Mesodermal cell (in vitro differentiated cells): ENCODE measurements around the gene SLC35B4.
"Not testable (repeated sequence)": the region's sequence is repeated elsewhere in the genome, so short reads cannot be mapped to it uniquely, and the experiment has no call there.

ENCODE experiments used
- H3K27ac ChIP-seq: 2 replicates; pipeline ENCODE4 v1.7.0; 2013; ENCODE audit warnings: mild to moderate bottlenecking, low read depth, low read length, moderate library complexity; ENCODE audit not compliant: severe bottlenecking
- H3K36me3 ChIP-seq: 2 replicates; pipeline ENCODE4 v1.7.1; 2013; ENCODE audit warnings: mild to moderate bottlenecking, low read length, moderate library complexity; ENCODE audit not compliant: control insufficient read depth, insufficient read depth
- H3K4me1 ChIP-seq: one replicate; pipeline ENCODE4 v1.7.1; 2013; ENCODE audit warnings: mild to moderate bottlenecking, low read length; ENCODE audit not compliant: insufficient read depth, control insufficient read depth, poor library complexity, severe bottlenecking
- H3K4me3 ChIP-seq: 2 replicates; pipeline ENCODE4 v1.7.0; 2013; ENCODE audit warnings: low read length, control low read depth, mild to moderate bottlenecking; ENCODE audit not compliant: insufficient read depth, poor library complexity, severe bottlenecking; ENCODE audit errors: extremely low read depth
- H3K9me3 ChIP-seq: 2 replicates; pipeline ENCODE4 v1.7.1; 2013; ENCODE audit warnings: mild to moderate bottlenecking, low read length, moderate library complexity; ENCODE audit not compliant: control insufficient read depth
- WGBS, 2 experiments: methylation state at CpG; one replicate each; pipeline ENCODE4 v1.1.5; 2013; ENCODE audit warnings: missing lambda C conversion rate in 2 of 2; ENCODE audit not compliant: insufficient coverage in 2 of 2; 5-methylcytosine and 5-hydroxymethylcytosine counted together

SLC35B4 gene

GRCh38 chr7:134312717-134313116, 4.0 kb downstream of the SLC35B4 start:
- Histone ChIP-seq H3K36me3 (peaks cover 14% of the 10 kb centered on the region), H3K4me3 (no peak overlapping the region), H3K27ac (no peak overlapping the region), H3K4me1 (peaks cover 8% of the 10 kb centered on the region), H3K9me3 (no peaks in the 10 kb centered on the region)
- WGBS, 2 experiments, result no CpG with 5 or more reads among the region's 6 CpGs

- Histone ChIP-seq H3K36me3 (peaks cover 18% of the 10 kb centered on the region), H3K4me1 (peaks cover 5% of the 10 kb centered on the region), H3K4me3 (no peak overlapping the region), H3K27ac (no peak overlapping the region), H3K9me3 (no peaks in the 10 kb centered on the region)
- 100% methylated on average over 4 of the region's 4 CpGs for WGBS, 2 experiments
Observed at GRCh38 chr7:134311807-134312206, 4.9 kb downstream of the SLC35B4 start.

GRCh38 chr7:134308548-134308947, 8.2 kb downstream of the SLC35B4 start:
- Histone ChIP-seq H3K27ac (no peak overlapping the region), H3K4me1 (no peaks in the 10 kb centered on the region), H3K36me3 (peaks cover 48% of the 10 kb centered on the region), H3K4me3 (no peak overlapping the region), H3K9me3 (no peaks in the 10 kb centered on the region)
- WGBS, 2 experiments, result 88 to 100% methylated on average over 4 of the region's 4 CpGs

- Histone ChIP-seq H3K36me3 (peaks cover 47% of the 10 kb centered on the region), H3K4me3 (no peak overlapping the region), H3K4me1 (no peaks in the 10 kb centered on the region), H3K27ac (no peak overlapping the region), H3K9me3 (no peaks in the 10 kb centered on the region)
- WGBS, 2 experiments, result no CpG with 5 or more reads among the region's 1 CpG
Observed at GRCh38 chr7:134307320-134307719, 9.4 kb downstream of the SLC35B4 start.

GRCh38 chr7:134302120-134302519, 14.6 kb downstream of the SLC35B4 start:
- WGBS, 2 experiments, result 74 to 100% methylated on average over 1 to 2 of the region's 2 CpGs
- peaks cover 69% of the 10 kb centered on the region for H3K36me3 ChIP-seq
- H3K27ac ChIP-seq, result no peak overlapping the region
- no peaks in the 10 kb centered on the region for H3K4me1 ChIP-seq
- H3K9me3 ChIP-seq, result no peaks in the 10 kb centered on the region
- no peak overlapping the region for H3K4me3 ChIP-seq

GRCh38 chr7:134301592-134301991, 15.1 kb downstream of the SLC35B4 start:
- H3K4me3 ChIP-seq, result no peak overlapping the region
- H3K4me1 ChIP-seq, result no peaks in the 10 kb centered on the region
- no peaks in the 10 kb centered on the region for H3K9me3 ChIP-seq
- H3K36me3 ChIP-seq, result peaks cover 71% of the 10 kb centered on the region
- WGBS, 2 experiments, result 100% methylated on average over 1 of the region's 3 CpGs; no CpG with 5 or more reads in 1 of the 2 experiments
- no peak overlapping the region for H3K27ac ChIP-seq

- WGBS, 2 experiments, result 86 to 95% methylated on average over 2 of the region's 2 CpGs
- H3K9me3 ChIP-seq, result no peaks in the 10 kb centered on the region
- H3K27ac ChIP-seq, result no peak overlapping the region
- H3K36me3 ChIP-seq, result peaks cover 69% of the 10 kb centered on the region
- no peak overlapping the region for H3K4me3 ChIP-seq
- H3K4me1 ChIP-seq, result no peaks in the 10 kb centered on the region
Observed at GRCh38 chr7:134300988-134301387, 15.7 kb downstream of the SLC35B4 start.

GRCh38 chr7:134298902-134299683, 17.6 kb downstream of the SLC35B4 start:
- peaks cover 70% of the 10 kb centered on the region for H3K36me3 ChIP-seq
- no peak overlapping the region for H3K4me3 ChIP-seq
- no peak overlapping the region for H3K27ac ChIP-seq
- WGBS, 2 experiments, result 83 to 91% methylated on average over 3 to 4 of the region's 10 CpGs
- H3K4me1 ChIP-seq, result no peaks in the 10 kb centered on the region
- H3K9me3 ChIP-seq, result no peaks in the 10 kb centered on the region

- H3K9me3 ChIP-seq, result no peaks in the 10 kb centered on the region
- 100% methylated on average over 1 of the region's 2 CpGs; no CpG with 5 or more reads in 1 of the 2 experiments for WGBS, 2 experiments
- H3K36me3 ChIP-seq, result peaks cover 65% of the 10 kb centered on the region
- no peaks in the 10 kb centered on the region for H3K4me1 ChIP-seq
- H3K27ac ChIP-seq, result no peak overlapping the region
- H3K4me3 ChIP-seq, result no peak overlapping the region
Observed at GRCh38 chr7:134297489-134297888, 19.2 kb downstream of the SLC35B4 start.

- not testable (repeated sequence) for H3K4me3 ChIP-seq, H3K27ac ChIP-seq, H3K4me1 ChIP-seq, H3K9me3 ChIP-seq
- peaks cover 51% of the 10 kb centered on the region for H3K36me3 ChIP-seq
- WGBS, 2 experiments, result 81 to 90% methylated on average over 3 to 7 of the region's 7 CpGs
Observed at GRCh38 chr7:134295982-134296381, 20.7 kb downstream of the SLC35B4 start.

- H3K36me3 ChIP-seq, result peaks cover 32% of the 10 kb centered on the region
- 93 to 98% methylated on average over 6 to 10 of the region's 12 CpGs for WGBS, 2 experiments
- H3K4me3 ChIP-seq, result no peak overlapping the region
- H3K4me1 ChIP-seq, result no peaks in the 10 kb centered on the region
- no peak overlapping the region for H3K27ac ChIP-seq
- no peaks in the 10 kb centered on the region for H3K9me3 ChIP-seq
Observed at GRCh38 chr7:134293002-134293740, 23.6 kb downstream of the SLC35B4 start.
